Hindlimb muscle (tissue), 1 donor: Measurements from ENCODE around the gene NEURL1. TPM values are rescaled to one million over a fixed set of nuclear protein-coding genes. Genes with fewer than 3 reads are reported as not detected.
"Not testable (repeated sequence)": the region's sequence is repeated elsewhere in the genome, so short reads cannot be mapped to it uniquely, and the experiment has no call there.

Experiments
- DNase-seq: peaks from one replicate; pipeline ENCODE4 v3.0.0-alpha.2; 2013
- polyA plus RNA-seq: library from polyadenylated mRNA; unstranded; fragments of 120-200 nt; gene quantifications from one replicate; pipeline ENCODE4 v1.2.1, GENCODE V29; 2013; ENCODE audit not compliant: insufficient read length

Gene NEURL1
- polyA plus RNA-seq, 1 donor = 40.7 TPM

DNA sequence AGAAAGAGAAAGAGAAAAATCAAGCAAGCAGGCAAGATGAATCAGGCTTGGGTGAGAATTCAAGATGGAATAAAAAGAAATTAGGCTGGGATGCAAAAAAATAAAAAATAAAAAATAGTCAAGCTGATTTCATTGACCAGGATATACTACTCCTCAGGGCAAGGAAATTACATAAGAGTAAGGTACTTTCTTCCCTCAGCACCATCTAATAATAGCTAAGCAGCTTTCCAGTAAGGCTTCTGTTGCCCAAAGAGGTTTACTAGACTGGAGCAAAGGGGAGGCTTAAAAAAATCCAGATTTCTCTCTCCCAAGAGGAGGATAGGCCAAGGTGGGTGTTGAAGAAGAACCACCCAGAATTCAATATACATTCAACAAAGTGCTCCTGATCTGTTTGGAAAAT lies 93.6 kb downstream of the NEURL1 start:
- no peak for DNase-seq

DNA sequence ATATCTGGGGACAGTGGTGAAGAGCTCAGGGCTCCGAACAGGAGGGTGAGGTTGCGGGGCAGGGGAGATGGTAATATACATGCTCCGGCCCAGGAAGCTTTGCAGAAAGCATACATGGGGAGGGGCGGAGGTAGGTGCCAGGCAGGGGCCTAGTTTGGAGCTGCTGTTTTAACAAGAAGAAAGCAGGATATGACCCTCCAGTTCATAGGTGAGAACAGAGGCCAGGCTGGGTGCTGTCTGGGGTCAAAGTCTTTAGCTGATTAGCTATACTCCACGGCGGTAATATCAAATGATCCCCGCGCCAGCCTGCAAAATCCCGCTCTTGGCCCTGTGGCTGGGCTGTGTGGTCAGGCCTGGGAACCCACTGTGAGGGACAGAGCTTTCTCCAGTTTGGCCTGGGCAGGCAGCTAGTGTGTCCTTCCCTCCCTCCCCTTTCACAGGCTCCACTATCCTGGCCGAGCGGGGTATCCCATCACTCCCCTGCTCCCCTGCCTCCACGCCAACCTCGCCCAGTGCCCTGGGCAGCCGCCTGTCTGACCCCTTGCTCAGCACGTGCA lies 95.6 kb downstream of the NEURL1 start:
- no peak for DNase-seq

DNA sequence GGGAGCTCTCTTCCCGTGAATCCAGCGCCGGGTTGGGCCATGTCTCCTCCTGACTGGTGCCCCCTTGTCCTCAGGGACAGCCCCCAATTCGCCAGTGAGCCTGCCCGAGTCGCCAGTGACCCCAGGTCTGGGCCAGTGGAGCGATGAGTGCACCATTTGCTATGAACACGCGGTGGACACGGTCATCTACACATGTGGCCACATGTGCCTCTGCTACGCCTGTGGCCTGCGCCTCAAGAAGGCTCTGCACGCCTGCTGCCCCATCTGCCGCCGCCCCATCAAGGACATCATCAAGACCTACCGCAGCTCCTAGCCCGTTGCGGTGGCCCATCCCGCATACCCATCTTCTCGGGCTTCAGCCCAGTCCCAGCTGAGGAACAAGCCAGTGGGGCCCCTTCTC lies 96.6 kb downstream of the NEURL1 start:
- no peak for DNase-seq

DNA sequence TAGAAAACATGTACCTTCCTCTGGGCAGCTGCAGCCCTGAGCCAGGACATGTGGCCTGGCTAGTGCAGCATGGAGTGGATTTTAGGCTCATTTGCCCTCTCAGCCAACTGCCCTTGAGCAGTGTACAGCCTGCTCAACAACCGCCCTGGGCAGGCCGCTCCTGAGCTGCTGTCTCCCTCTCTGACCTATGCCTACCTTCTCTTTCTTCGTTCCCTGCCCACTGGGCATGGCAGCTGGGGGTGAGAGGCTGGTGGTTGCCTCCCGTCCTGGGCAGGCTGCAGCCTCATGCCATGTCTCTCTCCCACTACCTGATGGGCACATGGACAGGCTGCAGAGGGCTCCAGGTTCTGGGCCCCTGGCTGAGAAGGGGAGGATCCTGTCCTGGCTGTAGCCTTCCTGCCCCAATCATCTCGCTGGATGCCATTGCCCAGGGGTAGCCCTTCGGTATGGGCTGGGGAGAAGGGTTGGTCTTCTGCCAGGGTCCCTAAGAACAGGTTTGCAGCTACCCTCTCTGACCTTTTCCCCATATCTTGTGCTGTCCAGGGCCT lies 97.3 kb downstream of the NEURL1 start:
- DNase-seq = no peak

DNA sequence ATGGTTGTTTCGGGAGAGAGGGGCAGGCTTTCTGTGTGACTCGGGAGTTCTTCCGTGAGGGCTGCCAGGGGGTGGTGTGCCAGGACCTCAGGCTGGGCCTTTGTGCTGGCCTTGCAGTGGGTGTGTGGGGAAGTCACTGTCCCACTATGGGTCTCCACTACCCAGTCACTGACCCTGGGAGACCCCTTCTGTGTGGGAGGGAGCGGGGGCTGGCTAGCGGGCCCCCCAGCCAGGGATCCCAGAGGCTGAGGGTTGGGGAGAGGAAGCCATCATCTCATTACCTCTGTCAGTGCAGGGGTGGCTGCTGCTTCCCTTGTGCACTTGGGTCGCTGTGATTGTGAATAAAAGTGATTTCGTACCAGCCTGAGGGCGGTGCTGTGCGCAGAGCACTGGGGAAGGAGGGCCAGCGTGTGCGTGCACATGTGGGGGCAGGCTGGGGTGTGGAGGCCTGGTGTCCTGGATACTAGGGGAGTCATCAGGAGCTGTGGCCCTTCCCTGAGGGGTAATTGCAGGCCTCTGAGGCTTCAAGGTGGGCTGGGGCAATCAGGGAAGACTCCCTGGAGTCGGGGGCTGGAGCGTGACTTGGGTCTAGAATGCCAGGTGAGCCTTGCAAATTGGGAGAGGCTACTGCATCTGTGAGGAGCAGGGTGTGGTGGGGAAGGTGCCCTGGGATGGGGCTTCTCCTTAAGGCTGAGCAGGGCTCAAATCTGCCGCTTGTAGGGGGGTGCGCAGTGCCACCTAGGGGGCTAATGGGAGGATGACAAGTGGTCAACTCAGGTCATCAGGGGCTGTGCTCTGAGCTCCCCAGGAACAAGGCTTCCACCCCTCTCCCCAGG lies 98.9 kb downstream of the NEURL1 start:
- no peak for DNase-seq

DNA sequence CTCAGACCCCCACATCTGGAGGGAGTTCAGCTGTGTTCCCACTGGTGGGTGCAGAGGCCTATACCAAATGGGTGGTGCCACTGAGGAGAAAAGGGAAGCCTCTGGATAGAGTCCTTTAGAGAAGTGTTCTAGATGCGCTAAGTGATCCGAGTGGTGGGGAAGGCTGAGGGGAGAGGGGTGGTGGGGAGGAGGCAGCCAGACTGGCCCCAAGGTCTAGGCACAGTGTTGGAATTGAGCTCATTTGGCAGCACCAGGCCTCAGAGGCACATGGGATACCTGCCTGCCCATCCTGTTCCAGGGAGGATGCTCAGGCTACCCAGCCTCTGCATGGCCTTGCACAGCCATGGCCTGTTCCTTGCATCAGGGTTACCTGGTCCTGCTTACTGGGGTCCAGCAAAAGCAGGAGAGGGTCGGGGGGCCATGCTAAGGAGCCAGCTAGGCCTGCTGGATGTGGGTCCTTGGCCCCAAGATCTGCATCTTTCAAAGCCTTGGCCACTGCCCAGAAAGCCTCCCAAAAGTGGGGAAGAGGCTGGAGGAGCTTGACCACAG lies 99.6 kb downstream of the NEURL1 start:
- DNase-seq = no peak

DNA sequence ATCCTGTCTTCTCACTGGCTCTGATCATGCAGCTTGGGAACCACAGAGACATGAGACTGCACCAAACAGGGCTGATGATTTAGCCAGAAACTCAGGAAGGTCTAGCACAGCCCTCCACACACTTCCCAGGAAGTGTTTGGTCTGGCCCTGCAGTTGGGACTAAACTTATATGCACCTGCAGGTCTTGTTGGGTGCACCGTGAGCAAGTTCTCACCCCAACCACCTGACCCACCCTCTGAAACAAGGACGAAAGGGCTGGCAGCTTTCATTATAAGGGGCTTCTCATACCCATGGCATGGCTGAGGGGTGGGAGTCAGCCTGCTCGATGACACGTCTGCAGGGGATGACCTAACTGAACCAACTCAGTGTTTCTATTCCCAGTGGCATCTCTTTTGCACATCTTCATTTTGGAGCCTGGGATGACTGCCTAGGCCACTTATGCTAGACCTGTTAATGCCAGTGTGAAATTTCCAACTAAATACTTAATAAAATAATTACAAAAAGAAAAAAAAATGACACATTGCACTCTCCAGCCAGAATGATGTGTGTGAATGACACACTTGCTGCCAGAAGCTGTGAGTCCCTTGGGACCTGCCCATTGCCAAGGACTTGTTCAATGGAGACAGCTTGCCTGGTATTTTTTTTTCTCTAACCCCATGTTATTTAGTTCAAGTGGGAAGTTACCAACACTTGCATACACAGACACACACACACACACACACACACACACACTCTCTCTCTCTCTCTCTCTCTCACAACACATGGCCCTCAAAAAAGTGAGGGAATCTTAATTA lies 102.6 kb downstream of the NEURL1 start:
- no peak for DNase-seq

DNA sequence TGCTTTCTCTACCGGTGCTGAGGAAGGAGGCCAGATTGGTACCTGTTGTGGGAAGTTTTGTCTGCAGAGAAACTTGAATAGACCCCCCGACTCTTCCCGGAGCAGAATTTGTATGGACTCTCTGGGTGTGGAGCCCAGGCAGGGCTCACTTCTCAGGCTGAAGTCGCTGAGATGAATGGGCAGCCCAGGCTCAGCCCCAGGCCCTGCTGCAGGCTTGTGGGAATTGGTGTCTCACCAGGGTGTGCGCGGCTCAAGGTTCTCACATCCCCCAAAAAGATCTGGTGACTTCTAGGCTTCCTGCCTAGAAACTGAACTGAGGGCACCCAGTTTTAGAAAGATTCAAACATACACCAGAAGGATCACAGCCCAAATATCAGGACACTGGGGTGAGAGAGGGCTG lies 103.5 kb downstream of the NEURL1 start:
- no peak for DNase-seq

DNA sequence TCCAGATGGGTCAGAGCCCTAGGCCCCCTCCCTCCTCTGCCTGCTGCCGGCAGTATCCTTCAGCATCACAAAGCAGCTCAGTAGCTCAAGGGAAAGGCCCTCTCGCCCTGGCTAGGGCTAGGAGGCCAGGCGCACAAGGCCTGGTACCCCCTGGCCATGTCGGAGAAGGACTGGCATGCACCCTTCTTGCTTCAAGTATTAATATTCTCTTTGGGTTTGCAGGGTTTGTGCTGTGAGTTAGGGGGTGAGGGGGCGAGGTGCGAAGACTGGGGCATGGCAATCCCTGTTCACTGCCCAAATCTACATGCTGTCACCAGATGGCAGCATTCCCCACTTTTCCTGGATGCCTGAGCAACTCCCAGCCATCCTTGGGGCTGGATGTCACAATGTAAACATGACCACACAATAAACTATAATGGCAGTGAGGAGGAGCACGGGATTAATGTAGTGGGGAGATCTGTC lies 105.2 kb downstream of the NEURL1 start:
- peak; percentile 78 for DNase-seq

DNA sequence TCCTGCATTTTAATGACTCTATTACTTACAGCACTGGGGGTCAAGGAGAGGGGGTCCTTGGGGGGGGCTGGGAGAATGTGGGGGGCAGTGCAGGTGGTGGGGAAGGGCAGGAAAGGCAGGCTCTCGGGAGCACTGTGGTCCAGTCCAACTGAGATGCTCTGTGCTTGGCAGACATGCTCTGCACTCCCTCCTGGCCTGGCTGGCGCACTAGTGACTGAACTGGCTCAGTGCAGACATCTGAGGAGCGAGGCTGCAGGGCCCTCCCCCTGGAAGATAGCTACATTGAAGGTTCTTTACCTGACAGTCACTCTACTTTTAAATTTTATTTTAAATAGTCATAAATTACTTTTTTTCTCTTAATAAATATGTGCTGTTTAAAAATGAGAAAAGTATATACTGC lies 105.7 kb downstream of the NEURL1 start:
- no peak for DNase-seq

DNA sequence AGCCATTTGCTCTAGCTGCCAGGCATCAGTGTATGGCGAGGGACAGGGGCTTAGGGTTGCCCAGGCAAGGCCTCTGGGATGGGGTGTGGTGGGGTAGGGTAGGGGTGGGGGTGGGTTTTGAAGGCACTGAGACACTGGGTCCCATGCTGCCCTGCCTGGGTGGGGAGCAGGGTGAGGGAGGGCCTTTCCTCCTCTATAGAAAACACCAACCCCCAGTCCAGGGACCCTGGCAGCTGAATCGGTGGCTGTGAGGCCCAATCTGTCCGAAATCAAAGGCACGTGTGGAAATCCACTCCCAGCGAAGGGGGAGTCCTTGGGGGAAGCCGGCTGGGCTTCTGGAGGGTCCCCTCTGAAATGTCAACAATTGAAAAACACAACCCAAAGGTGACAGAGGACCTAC lies 106.4 kb downstream of the NEURL1 start:
- no peak for DNase-seq

DNA sequence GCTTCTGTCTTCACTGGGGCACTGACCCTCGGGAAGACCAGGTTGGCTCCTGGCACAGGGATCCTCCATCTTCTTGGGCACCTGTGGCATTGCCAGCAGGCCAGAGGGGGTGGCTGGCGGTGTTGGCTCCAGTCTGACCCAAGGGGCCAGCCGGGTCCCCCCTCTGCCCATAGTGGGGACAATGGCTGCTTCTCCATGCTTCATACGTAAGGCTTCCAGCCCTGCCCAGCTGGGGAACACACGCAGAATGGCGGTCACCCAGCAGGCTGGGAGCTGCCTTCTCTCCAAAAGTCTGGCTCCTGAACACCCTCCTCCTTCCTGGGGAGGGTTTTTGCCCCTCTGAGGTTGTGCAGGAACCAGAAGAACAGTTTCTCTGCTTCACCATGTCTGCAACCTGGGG lies 106.8 kb downstream of the NEURL1 start:
- DNase-seq = no peak

DNA sequence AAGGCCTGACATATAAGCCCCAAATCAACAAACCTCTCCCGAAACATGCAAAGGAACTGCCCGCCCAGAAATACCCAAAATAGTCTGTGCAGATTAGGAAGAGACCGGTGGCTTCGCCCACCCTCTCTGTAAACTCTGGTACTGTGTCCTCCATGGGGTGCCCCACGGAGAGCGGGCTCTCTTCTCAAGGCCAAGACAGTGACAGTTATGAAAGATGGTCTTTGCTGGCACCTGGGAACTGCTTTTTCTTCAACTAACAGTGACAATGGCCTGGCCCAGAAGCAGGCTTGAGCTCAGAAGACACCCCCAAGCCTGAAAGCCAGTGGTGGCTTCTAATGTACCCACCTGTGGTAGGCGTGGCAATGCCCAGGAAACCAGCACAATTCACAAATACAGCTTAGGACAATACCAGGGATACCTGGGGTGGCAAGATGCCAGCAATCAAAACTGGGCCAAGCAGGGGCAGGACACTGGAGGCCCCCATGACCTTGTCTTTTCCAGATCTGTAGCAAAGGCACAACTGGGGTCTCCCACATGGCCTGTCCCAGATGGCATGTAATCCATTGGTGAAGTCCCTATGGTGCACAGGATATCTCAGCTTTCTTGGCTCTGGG lies 107.6 kb downstream of the NEURL1 start:
- DNase-seq = no peak

DNA sequence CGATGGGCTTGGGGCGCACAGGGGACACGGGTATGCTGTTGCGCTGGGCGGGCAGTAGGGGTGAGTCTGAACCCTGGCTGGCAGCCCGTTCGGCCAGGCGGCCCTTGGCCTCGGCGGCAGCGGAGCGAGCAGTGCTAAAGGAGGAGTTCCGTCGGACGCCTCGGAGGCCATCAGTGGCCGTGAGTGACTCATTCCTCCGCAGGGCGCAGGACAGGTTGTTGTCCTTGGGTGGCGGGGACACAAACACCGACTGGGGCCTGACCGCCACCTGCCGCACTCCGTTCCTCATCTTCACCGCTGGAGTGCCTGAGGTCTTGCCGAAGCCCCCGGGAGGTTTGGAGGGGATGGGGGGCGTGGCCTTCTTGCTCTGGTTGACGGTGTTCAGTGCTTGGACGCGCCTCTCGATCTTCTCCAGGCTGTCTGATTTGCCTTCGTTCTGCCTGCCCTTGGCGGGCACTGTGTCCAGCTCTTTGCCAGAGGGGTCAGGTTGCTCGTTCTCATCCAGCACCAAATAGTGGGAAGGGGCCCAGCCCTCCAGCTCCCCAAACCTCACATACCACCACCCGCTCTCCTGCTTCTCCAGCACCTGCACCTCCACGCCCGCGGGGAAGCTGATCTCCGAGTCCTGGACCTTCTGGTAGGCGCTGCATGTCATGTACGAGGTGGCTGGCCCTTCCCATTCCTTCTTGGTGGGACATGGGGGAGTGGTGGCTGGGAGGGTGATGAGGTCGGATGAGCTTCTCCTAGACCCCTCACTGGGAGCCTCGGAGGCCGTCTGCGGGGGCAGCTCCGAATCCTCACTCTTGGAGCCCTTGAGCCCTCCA lies 108.7 kb downstream of the NEURL1 start:
- DNase-seq = no peak

DNA sequence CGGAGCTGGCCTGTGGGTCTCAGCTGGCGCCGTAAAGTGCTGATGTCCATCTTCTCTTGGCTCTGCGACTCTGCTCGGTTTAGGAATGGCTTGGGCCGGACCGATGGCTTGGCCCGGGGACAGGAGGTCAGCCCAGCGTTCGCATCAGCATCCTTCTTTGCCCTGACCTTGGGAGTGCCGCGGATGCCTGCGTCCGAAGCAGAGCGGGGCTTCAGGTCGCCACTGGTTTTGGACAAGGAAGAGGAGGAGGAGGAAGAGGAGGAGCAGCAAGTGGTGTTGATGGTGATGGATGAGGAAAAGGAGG lies 109.3 kb downstream of the NEURL1 start:
- DNase-seq = no peak

DNA sequence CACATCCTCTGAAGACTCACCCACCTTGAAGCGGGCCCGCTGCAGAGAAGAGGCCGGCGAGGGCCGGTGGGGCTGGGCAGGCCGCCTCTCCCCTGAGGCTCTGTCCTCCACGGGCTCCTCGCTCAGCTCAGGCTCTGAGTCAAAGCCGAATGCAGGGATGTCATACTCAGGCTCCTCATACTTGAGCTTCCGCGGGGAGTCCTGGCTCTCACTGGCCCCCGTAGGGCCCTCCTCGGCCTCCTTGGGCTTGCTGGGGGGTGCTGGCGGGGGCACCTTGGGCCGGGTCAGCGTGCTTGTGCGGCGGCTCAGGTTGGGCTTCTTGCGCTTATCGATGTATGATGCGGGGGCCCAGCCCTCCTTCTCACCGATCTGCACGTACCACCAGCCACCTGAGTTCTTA lies 109.9 kb downstream of the NEURL1 start:
- no peak for DNase-seq

DNA sequence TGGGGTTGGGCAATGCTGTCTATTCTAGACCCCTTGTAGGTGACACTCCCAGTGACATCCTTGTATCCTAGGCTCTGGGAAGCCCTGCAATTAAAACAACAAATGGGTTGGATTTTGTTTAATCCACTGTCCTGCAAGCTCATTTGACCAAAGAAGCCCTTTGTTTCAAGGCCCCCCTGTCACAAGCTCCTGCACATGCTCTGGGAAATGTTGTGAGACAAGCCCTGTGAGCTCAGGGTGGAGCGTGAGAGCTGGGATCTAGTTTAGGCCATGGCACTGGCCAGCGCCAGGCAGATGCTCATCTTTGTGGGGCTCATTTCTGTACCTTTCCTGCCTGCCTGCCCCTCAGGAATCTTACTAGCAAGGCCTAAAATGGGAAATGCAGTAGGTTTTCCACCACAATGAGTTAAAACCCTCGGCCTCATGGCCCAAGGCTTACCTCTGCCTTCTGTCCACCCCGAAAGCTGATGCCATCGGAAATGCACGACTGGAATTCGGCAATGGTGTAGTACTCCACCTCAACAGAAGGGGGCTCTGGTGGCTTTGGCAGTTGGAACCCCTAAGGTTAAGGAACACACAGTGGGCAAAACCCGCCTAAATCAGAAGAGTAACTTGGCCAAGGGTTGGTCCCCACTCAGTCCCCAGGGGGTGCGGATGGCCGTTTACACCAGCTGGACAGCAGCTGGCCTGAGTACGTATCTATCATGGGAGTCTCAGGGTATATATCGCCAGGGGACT lies 112.0 kb downstream of the NEURL1 start:
- no peak for DNase-seq

DNA sequence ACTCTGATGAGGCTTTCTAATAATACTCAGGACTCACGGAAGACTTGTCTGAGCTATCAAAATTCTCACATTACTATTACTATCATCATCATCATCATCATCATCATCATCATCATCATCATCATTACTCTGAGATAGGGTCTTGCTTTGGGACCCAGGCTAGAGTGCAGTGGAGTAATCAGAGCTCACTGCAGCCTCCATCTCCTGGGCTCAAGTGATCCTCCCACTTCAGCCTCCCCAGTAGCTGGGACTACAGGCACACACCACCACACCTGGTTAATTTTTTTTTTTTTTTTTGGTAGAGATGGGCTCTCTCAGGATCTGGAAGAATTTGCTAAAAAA lies 112.6 kb downstream of the NEURL1 start:
- not testable (repeated sequence) for DNase-seq

DNA sequence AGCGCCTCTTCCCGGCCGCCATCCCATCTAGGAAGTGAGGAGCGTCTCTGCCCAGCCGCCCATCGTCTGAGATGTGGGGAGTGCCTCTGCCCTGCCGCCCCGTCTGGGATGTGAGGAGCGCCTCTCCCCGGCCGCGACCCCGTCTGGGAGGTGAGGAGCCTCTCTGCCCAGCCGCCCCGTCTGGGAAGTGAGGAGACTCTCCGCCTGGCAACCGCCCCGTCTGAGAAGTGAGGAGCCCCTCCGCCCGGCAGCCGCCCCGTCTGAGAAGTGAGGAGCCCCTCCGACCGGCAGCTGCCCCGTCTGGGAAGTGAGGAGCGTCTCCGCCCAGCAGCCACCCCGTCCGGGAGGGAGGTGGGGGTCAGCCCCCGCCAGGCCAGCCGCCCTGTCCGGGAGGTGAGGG lies 113.5 kb downstream of the NEURL1 start:
- not testable (repeated sequence) for DNase-seq

DNA sequence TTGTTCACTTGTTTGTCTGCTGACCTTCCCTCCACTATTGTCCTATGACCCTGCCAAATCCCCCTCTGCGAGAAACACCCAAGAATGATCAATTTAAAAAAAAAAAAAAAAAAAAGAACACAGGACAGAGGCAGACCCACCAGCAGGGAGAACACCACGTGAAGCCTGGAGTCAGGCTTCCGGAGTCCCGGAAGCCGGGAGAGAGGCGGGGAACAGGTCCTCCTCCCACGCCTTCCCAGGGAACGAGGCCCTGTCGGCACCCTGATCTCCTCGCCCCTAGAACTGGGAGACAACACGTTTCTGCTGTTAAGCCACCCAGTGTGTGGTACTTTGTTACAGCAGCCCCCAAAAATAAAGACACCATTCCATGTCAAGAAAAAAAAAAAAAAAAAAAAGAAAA lies 114.6 kb downstream of the NEURL1 start:
- DNase-seq = not testable (repeated sequence)
